GM21717 (cell line): ENCODE measurements around the gene THSD4.

Source experiments
- ATAC-seq: cut with Tn5 transposase; IDR thresholded peaks from one replicate; pipeline ENCODE4 v1.9.1; 2021; ENCODE audit warnings: mild to moderate bottlenecking, moderate library complexity; ENCODE audit not compliant: unreplicated experiment

The THSD4 gene

GRCh38 chr15:71691458-71692417 lies 576.5 kb downstream of the THSD4 start:
- ATAC-seq = no peak

GRCh38 chr15:71697236-71697635 lies 582.0 kb downstream of the THSD4 start:
- ATAC-seq = no peak

- no peak for ATAC-seq
These were observed 582.8 kb downstream of the THSD4 start for GRCh38 chr15:71698030-71698429.

GRCh38 chr15:71698742-71699141 lies 583.5 kb downstream of the THSD4 start:
- no peak for ATAC-seq

GRCh38 chr15:71699977-71700376 lies 584.7 kb downstream of the THSD4 start:
- no peak for ATAC-seq

GRCh38 chr15:71701808-71702207 lies 586.5 kb downstream of the THSD4 start:
- no peak for ATAC-seq

- ATAC-seq = no peak
These were observed 587.2 kb downstream of the THSD4 start for GRCh38 chr15:71702496-71702895.

GRCh38 chr15:71705151-71705550 lies 589.9 kb downstream of the THSD4 start:
- ATAC-seq = no peak

- no peak for ATAC-seq
These were observed 591.4 kb downstream of the THSD4 start for GRCh38 chr15:71706461-71707229.

GRCh38 chr15:71707230-71708050 lies 592.2 kb downstream of the THSD4 start:
- ATAC-seq = no peak

GRCh38 chr15:71708051-71708429 lies 592.8 kb downstream of the THSD4 start:
- no peak for ATAC-seq

- ATAC-seq = no peak
These were observed 593.5 kb downstream of the THSD4 start for GRCh38 chr15:71708741-71709140.

GRCh38 chr15:71709808-71710418 lies 594.6 kb downstream of the THSD4 start:
- no peak for ATAC-seq

GRCh38 chr15:71712182-71712581 lies 596.9 kb downstream of the THSD4 start:
- ATAC-seq = no peak

- ATAC-seq = no peak
These were observed 598.0 kb downstream of the THSD4 start for GRCh38 chr15:71713191-71713809.

- ATAC-seq = no peak
These were observed 600.6 kb downstream of the THSD4 start for GRCh38 chr15:71715914-71716313.

GRCh38 chr15:71716990-71717389 lies 601.7 kb downstream of the THSD4 start:
- no peak for ATAC-seq

GRCh38 chr15:71718116-71718910 lies 603.0 kb downstream of the THSD4 start:
- no peak for ATAC-seq

GRCh38 chr15:71723344-71723743 lies 608.1 kb downstream of the THSD4 start:
- ATAC-seq = no peak
